Measurements from ENCODE around the gene GCC2. TPM values are rescaled to one million over a fixed set of nuclear protein-coding genes. Genes with fewer than 3 reads are reported as not detected.

GCC2 gene
- total and polyA plus RNA-seq, 8 donors: 5.2 to 498 (median 54.3) TPM

DNA sequence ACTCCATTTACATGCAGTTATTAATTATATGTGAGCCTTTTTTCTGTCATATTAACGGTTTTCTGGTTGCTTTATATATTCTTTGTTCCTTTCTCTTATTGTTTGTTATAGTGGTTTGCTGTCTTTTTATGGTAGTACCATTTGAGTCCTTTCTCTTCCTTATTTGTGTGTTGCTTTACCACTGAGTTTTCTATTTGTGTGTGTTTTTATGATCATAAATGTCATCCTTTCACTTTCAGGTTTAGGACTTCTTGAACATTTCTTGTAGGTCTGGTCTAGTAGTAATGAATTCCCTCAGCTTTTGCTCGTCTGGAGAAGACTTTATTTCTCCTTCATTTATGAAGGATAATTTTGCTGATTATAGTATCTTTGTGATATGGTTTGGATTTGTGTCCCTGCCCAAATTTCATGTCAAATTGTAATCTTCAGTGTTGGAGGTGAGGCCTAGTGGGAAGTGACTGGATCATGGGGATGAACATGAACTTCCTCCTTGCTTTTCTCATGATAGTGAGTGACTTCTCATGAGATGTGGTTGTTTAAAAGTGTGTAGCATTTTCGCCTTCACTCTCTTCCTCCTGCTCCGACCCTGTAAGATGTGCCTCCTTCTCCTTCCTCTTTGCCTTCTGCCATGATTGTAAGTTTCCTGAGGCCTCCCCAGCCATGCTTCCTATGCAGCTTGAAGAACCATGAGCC is 11.5 kb downstream of the GCC2 start:
- H3K4me3 ChIP-seq: no peak overlapping the region
- peaks cover 0 to 5% (median 0%) of the 10 kb centered on the region in 4 donors for H3K4me1 ChIP-seq
- no peaks in the 10 kb centered on the region for H3K27me3 ChIP-seq
- intact Hi-C loops (cut with DNase I; ENCODE audit: low total_unique reads): no loop called here
- peaks cover 3 to 12% (median 5%) of the 10 kb centered on the region in 4 donors for H3K9me3 ChIP-seq
- 68 to 76% (median 72%) methylated on average over 4 of the region's 4 CpGs for WGBS, 5 donors
- H3K27ac ChIP-seq: no peak overlapping the region
- H3K36me3 ChIP-seq: peaks cover 26 to 91% (median 89%) of the 10 kb centered on the region in 4 donors
- TF ChIP-seq EP300 (IDR thresholded peaks at IDR 0.05) (no peak), POLR2A (IDR thresholded peaks at IDR 0.05) (no peak), POLR2AphosphoS5 (IDR thresholded peaks at IDR 0.05) (no peak)
- TF ChIP-seq, protein P1, sequence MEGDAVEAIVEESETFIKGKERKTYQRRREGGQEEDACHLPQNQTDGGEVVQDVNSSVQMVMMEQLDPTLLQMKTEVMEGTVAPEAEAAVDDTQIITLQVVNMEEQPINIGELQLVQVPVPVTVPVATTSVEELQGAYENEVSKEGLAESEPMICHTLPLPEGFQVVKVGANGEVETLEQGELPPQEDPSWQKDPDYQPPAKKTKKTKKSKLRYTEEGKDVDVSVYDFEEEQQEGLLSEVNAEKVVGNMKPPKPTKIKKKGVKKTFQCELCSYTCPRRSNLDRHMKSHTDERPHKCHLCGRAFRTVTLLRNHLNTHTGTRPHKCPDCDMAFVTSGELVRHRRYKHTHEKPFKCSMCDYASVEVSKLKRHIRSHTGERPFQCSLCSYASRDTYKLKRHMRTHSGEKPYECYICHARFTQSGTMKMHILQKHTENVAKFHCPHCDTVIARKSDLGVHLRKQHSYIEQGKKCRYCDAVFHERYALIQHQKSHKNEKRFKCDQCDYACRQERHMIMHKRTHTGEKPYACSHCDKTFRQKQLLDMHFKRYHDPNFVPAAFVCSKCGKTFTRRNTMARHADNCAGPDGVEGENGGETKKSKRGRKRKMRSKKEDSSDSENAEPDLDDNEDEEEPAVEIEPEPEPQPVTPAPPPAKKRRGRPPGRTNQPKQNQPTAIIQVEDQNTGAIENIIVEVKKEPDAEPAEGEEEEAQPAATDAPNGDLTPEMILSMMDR (IDR thresholded peaks at IDR 0.05): no peak
- DNase-seq: no peak

DNA sequence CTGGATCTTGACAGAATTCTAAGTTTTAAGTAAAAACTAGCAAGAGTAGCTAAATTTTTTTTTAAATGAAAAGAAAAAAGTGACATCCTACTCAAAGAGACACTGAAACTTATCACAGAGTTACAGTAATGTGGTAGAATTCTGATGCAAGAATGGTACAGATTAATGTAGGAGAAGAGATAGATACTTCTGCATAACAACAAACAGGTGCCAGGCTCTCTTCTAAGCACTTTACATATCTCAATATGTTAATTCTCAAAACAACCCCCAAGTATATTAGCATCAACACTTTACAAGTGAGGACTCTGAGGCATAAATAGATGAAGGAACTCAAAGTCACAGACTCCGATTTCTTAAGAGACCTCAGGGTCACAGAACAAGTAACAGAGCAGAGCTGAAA is 28.1 kb downstream of the GCC2 start:
- Histone ChIP-seq H3K9me3 (no peaks in the 10 kb centered on the region), H3K4me3 (no peak overlapping the region), H3K27me3 (no peaks in the 10 kb centered on the region), H3K27ac (no peak overlapping the region), H3K4me1 (no peaks in the 10 kb centered on the region), H3K36me3 (peaks cover 45 to 99% (median 98%) of the 10 kb centered on the region in 4 donors)
- WGBS, 5 donors: 82 to 93% (median 85%) methylated on average over 1 of the region's 1 CpG
- DNase-seq: no peak
- intact Hi-C loops (cut with DNase I; ENCODE audit: low total_unique reads): no loop called here
- TF ChIP-seq, protein P1 (IDR thresholded peaks at IDR 0.05): no peak
- no peak for TF ChIP-seq POLR2AphosphoS5 (IDR thresholded peaks at IDR 0.05)
- TF ChIP-seq POLR2A (IDR thresholded peaks at IDR 0.05): no peak
- TF ChIP-seq EP300 (IDR thresholded peaks at IDR 0.05): no peak

DNA sequence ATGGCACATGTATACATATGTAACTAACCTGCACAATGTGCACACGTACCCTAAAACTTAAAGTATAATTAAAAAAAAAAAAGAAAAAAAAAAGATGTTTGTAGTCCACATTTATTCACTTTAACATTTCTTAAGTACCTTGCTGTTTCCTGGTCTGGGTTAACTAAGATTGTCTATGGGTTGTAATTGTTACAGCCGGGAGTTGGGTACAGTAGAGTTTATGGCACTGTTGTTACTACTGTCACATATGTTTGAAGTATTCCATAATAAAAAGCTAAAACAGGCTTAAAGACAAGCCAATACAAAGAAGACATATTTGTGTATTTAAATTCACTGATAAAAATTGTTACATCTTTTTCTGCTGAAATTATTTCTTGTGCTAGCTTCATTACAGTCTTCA is 36.2 kb downstream of the GCC2 start:
- no peak overlapping the region for H3K4me3 ChIP-seq
- H3K27me3 ChIP-seq: no peaks in the 10 kb centered on the region
- no peak for DNase-seq
- no peaks in the 10 kb centered on the region for H3K9me3 ChIP-seq
- intact Hi-C loops (cut with DNase I; ENCODE audit: low total_unique reads): no loop called here
- H3K4me1 ChIP-seq: no peaks in the 10 kb centered on the region
- H3K36me3 ChIP-seq: peaks cover 46 to 96% (median 90%) of the 10 kb centered on the region in 4 donors
- TF ChIP-seq EP300 (IDR thresholded peaks at IDR 0.05) (no peak), POLR2AphosphoS5 (IDR thresholded peaks at IDR 0.05) (no peak), POLR2A (IDR thresholded peaks at IDR 0.05) (no peak)
- TF ChIP-seq, protein P1 (IDR thresholded peaks at IDR 0.05): no peak
- WGBS, 5 donors: 89 to 98% (median 96%) methylated on average over 2 of the region's 2 CpGs
- no peak overlapping the region for H3K27ac ChIP-seq

DNA sequence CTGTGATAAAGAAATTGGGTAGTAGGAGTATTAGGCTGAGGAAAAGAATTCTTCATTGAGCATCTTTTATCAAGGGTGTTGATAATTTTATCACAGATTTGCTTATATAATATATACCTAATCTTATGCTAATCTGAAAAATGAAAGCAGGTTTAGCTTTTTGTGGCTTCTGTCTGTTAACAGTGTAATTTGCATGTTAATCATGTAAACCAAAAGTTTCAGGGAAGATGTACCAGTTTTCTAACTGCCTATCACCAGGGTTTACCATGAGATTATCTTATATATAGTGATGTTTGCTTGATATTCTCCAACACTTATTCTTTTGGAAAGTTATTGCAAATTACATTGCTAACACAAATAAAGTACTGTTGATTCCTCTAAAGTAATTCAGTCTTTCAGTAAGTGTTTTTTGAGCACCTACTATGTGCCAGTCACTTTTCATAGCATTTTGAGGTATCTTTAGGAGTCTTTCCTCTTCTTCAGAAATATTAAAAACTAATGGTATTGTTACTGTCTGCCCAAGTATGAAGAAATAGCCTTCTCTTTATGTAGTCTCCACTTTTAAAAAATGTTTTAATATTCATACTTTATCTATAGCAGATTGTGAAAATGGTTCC is 41.6 kb downstream of the GCC2 start:
- Histone ChIP-seq H3K27me3 (no peaks in the 10 kb centered on the region), H3K4me3 (no peak overlapping the region), H3K4me1 (no peaks in the 10 kb centered on the region), H3K36me3 (peaks cover 32 to 98% (median 96%) of the 10 kb centered on the region in 4 donors), H3K9me3 (no peaks in the 10 kb centered on the region), H3K27ac (no peak overlapping the region)
- no peak for TF ChIP-seq EP300 (IDR thresholded peaks at IDR 0.05)
- no peak for TF ChIP-seq POLR2A (IDR thresholded peaks at IDR 0.05)
- TF ChIP-seq, protein P1 (IDR thresholded peaks at IDR 0.05): no peak
- TF ChIP-seq POLR2AphosphoS5 (IDR thresholded peaks at IDR 0.05): no peak
- intact Hi-C loops (cut with DNase I; ENCODE audit: low total_unique reads): no loop called here
- DNase-seq: no peak

All from stomach (tissue), 9 donors.